HCT116 (cell line): Measurements from ENCODE around the gene RIPK3. TPM values are rescaled to one million over a fixed set of nuclear protein-coding genes. Genes with fewer than 3 reads are reported as not detected.

Source experiments
- ATAC-seq: fragments of 200-7000 bp; cut with Tn5 transposase; 2 replicates; pipeline ENCODE4 v1.9.1; 2020; ENCODE audit warnings: mild to moderate bottlenecking, moderate library complexity
- BruUV-seq: library from RNA; stranded (reverse); fragments of 400-500 nt; replicated peaks from 2 replicates; lab custom pipeline; 2021; lab: Mats Ljungman, UMichigan
- CTCF ChIA-PET: fragments of 300-600 bp; sonication (Branson Sonifier 250); formaldehyde crosslinking; loops from one replicate; lab custom pipeline; 2021; ENCODE audit warnings: antibody characterized with exemption; lab: Charles Lee
- POLR2A ChIA-PET: fragments of 300-600, 350-600 bp; sonication (Branson Sonifier 250); formaldehyde crosslinking; loops from one replicate; lab custom pipeline; 2021; ENCODE audit warnings: antibody characterized with exemption; lab: Charles Lee
- RAD21 ChIA-PET, 2 experiments: fragments of 300-600 bp; sonication (Branson Sonifier 250); formaldehyde crosslinking; loops; one replicate each; lab custom pipeline; 2023; ENCODE audit warnings: low total read pairs in 2 of 2; ENCODE audit not compliant: uncharacterized antibody in 2 of 2, unreplicated experiment in 2 of 2, low non-redundant PET in 1 of 2; lab: Charles Lee
- DNase-seq: peaks from one replicate; pipeline ENCODE4 v3.0.0-alpha.2; 2010; ENCODE audit warnings: low read depth, low spot score
- H2AFZ ChIP-seq: fragments of 200-600 bp; shearing (Covaris generic), sonication (generic); 2 replicates; pipeline ENCODE4 v1.6.1; 2017; ENCODE audit warnings: low read depth, mixed run types, mixed read lengths, antibody characterized with exemption, low read length; ENCODE audit not compliant: poor library complexity, severe bottlenecking
- H3K27ac ChIP-seq: 2 replicates; pipeline ENCODE4 v1.5.1; 2012; ENCODE audit warnings: low read depth, low read length
- H3K27me3 ChIP-seq: fragments of 200-600 bp; sonication (generic); 2 replicates; pipeline ENCODE4 v1.6.1; 2016; ENCODE audit warnings: mixed run types, low read length, mixed read lengths; ENCODE audit not compliant: insufficient read depth
- H3K36me3 ChIP-seq, 2 experiments: fragments of 200-500 bp in 1 of 2; fragments of 200-600 bp in 1 of 2; sonication (Bioruptor generic) in 1 of 2; sonication (generic) in 1 of 2; 2 replicates each; pipeline versions ENCODE4 v1.5.1 to v1.6.1; 2014 to 2016; ENCODE audit warnings: low read length in 2 of 2, inconsistent platforms in 1 of 2, mixed read lengths in 1 of 2, mixed run types in 1 of 2; ENCODE audit not compliant: insufficient read depth in 2 of 2, control insufficient read depth in 1 of 2
- H3K4me1 ChIP-seq, 2 experiments: fragments of 200-600 bp in 1 of 2; sonication (generic) in 1 of 2; 2 replicates each; pipeline versions ENCODE4 v1.5.1 to v1.6.1; 2012 to 2017; ENCODE audit warnings: low read length in 2 of 2, inconsistent platforms in 1 of 2, mild to moderate bottlenecking in 1 of 2, mixed read lengths in 1 of 2, mixed run types in 1 of 2, moderate library complexity in 1 of 2; ENCODE audit not compliant: insufficient read depth in 2 of 2, control insufficient read depth in 1 of 2
- H3K4me2 ChIP-seq: fragments of 200-600 bp; sonication (generic); 2 replicates; pipeline ENCODE4 v1.6.1; 2017; ENCODE audit warnings: mixed run types, low read length, mixed read lengths
- H3K4me3 ChIP-seq, 2 experiments: fragments of 200-600 bp in 1 of 2; sonication (generic) in 1 of 2; replicated peaks in 1 of 2; 2 replicates each; pipeline ENCODE4 v1.5.1; 2011 to 2016; ENCODE audit warnings: low read length in 2 of 2, control low read depth in 1 of 2, low read depth in 1 of 2, mild to moderate bottlenecking in 1 of 2, mixed read lengths in 1 of 2, mixed run types in 1 of 2
- H3K79me2 ChIP-seq: fragments of 200-600 bp; sonication (generic); 2 replicates; pipeline ENCODE4 v1.6.1; 2017; ENCODE audit warnings: mild to moderate bottlenecking, mixed run types, low read length, moderate library complexity, mixed read lengths; ENCODE audit not compliant: insufficient read depth
- H3K9ac ChIP-seq: fragments of 200-600 bp; sonication (generic); 2 replicates; pipeline ENCODE4 v1.6.1; 2016; ENCODE audit warnings: low read length, mixed read lengths
- H3K9me2 ChIP-seq: fragments of 200-600 bp; sonication (generic), shearing (Covaris generic); 2 replicates; pipeline ENCODE4 v1.6.1; 2017; ENCODE audit warnings: mixed run types, mild to moderate bottlenecking, moderate library complexity; ENCODE audit not compliant: insufficient read depth
- H3K9me3 ChIP-seq, 2 experiments: fragments of 200-500 bp in 1 of 2; fragments of 200-600 bp in 1 of 2; sonication (Bioruptor generic) in 1 of 2; sonication (generic) in 1 of 2; 2 replicates each; pipeline ENCODE4 v1.6.1; 2014 to 2017; ENCODE audit warnings: low read length in 2 of 2, mixed read lengths in 2 of 2, inconsistent platforms in 1 of 2, low read depth in 1 of 2, mild to moderate bottlenecking in 1 of 2, mixed run types in 1 of 2, moderate library complexity in 1 of 2; ENCODE audit not compliant: control insufficient read depth in 1 of 2, insufficient read depth in 1 of 2
- H4K20me1 ChIP-seq: fragments of 200-600 bp; sonication (generic), shearing (Covaris generic); 2 replicates; pipeline ENCODE4 v1.6.1; 2017; ENCODE audit warnings: mixed run types, mild to moderate bottlenecking, moderate library complexity; ENCODE audit not compliant: insufficient read depth
- ATF3 ChIP-seq: IDR thresholded peaks from 2 replicates; pipeline ENCODE4 v1.6.1; 2012
- EZH2 ChIP-seq: fragments of 200-600 bp; sonication (generic); IDR thresholded peaks from 2 replicates; pipeline ENCODE4 v1.6.1; 2017; ENCODE audit warnings: antibody characterized with exemption, mixed run types
- EZH2phosphoT487 ChIP-seq: fragments of 200-600 bp; IDR thresholded peaks from 2 replicates; pipeline ENCODE4 v1.6.1; 2018; ENCODE audit warnings: antibody characterized with exemption, borderline replicate concordance
- POLR2A ChIP-seq: IDR thresholded peaks from 2 replicates; pipeline ENCODE4 v1.7.0; 2011; ENCODE audit warnings: borderline replicate concordance; ENCODE audit not compliant: insufficient read depth, insufficient read length; ENCODE audit errors: extremely low read depth
- POLR2AphosphoS5 ChIP-seq: IDR thresholded peaks from 2 replicates; pipeline ENCODE4 v1.6.1; 2011; ENCODE audit warnings: mild to moderate bottlenecking, low read depth, low read length, moderate library complexity
- RAD21 ChIP-seq: IDR thresholded peaks from 2 replicates; pipeline ENCODE4 v1.6.1; 2012; ENCODE audit warnings: low read depth, mild to moderate bottlenecking
- intact Hi-C: fragments of 100-400 bp; cut with micrococcal nuclease; formaldehyde crosslinking; loops from 2 replicates; pipeline ENCODE4 v1.10.0; 2022
- total RNA-seq: library from RNA; stranded (reverse); gene quantifications from one replicate; pipeline ENCODE4 v1.2.1, GENCODE V29; 2021; ENCODE audit not compliant: unreplicated experiment
- TF ChIP-seq, protein P1 (sequence below): IDR thresholded peaks from 2 replicates; pipeline ENCODE4 v1.6.1; 2011; ENCODE audit warnings: mild to moderate bottlenecking, low read length, moderate library complexity; ENCODE audit not compliant: insufficient replicate concordance; ENCODE audit errors: extremely low read depth
- TF ChIP-seq, protein P2 (sequence below): IDR thresholded peaks from 2 replicates; pipeline ENCODE4 v1.6.1; 2012; ENCODE audit warnings: low read depth

RIPK3 gene
- total RNA-seq, 1 experiment from 2014 or later = not detected

- CTCF ChIA-PET = interaction anchor here (2.9 to 6.3 kb wide), 3 partner anchors 34 to 104 kb away, joined by 25 to 162 read pairs (median 82); partner anchors contain the start of genes CBLN3 and KHNYN
- Histone ChIP-seq H3K79me2 (no peaks in the 10 kb centered on the region), H3K9me3 (no peaks in the 10 kb centered on the region), H3K4me1 (peaks cover 4 to 12% of the 10 kb centered on the region in 2 experiments), H3K27ac (no peak overlapping the region; the same call in 1 of the 2 replicates), H3K9ac (no peak overlapping the region), H4K20me1 (no peaks in the 10 kb centered on the region), H2AFZ (no peak overlapping the region), H3K36me3 (no peaks in the 10 kb centered on the region), H3K4me2 (no peak overlapping the region), H3K4me3 (no peak overlapping the region), H3K9me2 (no peaks in the 10 kb centered on the region), H3K27me3 (no peaks in the 10 kb centered on the region)
- TF ChIP-seq, protein P1, sequence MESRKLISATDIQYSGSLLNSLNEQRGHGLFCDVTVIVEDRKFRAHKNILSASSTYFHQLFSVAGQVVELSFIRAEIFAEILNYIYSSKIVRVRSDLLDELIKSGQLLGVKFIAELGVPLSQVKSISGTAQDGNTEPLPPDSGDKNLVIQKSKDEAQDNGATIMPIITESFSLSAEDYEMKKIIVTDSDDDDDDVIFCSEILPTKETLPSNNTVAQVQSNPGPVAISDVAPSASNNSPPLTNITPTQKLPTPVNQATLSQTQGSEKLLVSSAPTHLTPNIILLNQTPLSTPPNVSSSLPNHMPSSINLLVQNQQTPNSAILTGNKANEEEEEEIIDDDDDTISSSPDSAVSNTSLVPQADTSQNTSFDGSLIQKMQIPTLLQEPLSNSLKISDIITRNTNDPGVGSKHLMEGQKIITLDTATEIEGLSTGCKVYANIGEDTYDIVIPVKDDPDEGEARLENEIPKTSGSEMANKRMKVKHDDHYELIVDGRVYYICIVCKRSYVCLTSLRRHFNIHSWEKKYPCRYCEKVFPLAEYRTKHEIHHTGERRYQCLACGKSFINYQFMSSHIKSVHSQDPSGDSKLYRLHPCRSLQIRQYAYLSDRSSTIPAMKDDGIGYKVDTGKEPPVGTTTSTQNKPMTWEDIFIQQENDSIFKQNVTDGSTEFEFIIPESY = no peak
- TF ChIP-seq POLR2AphosphoS5 = no peak
- TF ChIP-seq ATF3 = no peak
- no peak for TF ChIP-seq POLR2A
- TF ChIP-seq, protein P2, sequence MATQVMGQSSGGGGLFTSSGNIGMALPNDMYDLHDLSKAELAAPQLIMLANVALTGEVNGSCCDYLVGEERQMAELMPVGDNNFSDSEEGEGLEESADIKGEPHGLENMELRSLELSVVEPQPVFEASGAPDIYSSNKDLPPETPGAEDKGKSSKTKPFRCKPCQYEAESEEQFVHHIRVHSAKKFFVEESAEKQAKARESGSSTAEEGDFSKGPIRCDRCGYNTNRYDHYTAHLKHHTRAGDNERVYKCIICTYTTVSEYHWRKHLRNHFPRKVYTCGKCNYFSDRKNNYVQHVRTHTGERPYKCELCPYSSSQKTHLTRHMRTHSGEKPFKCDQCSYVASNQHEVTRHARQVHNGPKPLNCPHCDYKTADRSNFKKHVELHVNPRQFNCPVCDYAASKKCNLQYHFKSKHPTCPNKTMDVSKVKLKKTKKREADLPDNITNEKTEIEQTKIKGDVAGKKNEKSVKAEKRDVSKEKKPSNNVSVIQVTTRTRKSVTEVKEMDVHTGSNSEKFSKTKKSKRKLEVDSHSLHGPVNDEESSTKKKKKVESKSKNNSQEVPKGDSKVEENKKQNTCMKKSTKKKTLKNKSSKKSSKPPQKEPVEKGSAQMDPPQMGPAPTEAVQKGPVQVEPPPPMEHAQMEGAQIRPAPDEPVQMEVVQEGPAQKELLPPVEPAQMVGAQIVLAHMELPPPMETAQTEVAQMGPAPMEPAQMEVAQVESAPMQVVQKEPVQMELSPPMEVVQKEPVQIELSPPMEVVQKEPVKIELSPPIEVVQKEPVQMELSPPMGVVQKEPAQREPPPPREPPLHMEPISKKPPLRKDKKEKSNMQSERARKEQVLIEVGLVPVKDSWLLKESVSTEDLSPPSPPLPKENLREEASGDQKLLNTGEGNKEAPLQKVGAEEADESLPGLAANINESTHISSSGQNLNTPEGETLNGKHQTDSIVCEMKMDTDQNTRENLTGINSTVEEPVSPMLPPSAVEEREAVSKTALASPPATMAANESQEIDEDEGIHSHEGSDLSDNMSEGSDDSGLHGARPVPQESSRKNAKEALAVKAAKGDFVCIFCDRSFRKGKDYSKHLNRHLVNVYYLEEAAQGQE = no peak
- no peak for TF ChIP-seq RAD21
- TF ChIP-seq EZH2 = no peak
- TF ChIP-seq EZH2phosphoT487 = no peak
- ATAC-seq (no peak), DNase-seq (no peak)
- RAD21 ChIA-PET = interaction anchor here (1.7 to 2.5 kb wide), 3 partner anchors 100 kb away, joined by 6 to 25 read pairs (median 21); no protein-coding TSS in a partner anchor
- intact Hi-C loops = no loop called here
- POLR2A ChIA-PET = interaction anchor here (1.3 to 4.2 kb wide), 3 partner anchors 89 to 105 kb away, joined by 3 to 38 read pairs (median 5); partner anchors contain the start of genes CBLN3, KHNYN and TINF2
- BruUV-seq = no TSS peak
Measured at GRCh38 chr14:24331731-24332267, 8.0 kb downstream of the RIPK3 start.
